Subcutaneous adipose tissue (tissue), 4 donors: Measurements from ENCODE around the gene FLRT2. TPM values are rescaled to one million over a fixed set of nuclear protein-coding genes. Genes with fewer than 3 reads are reported as not detected.

Source experiments
- total RNA-seq, 4 donors: library from RNA; depleted of rRNA; stranded (reverse); fragments of >200 nt; gene quantifications; one replicate each; pipeline ENCODE4 v1.1.0, GENCODE V29; 2016
- TF ChIP-seq, protein P1 (sequence below): fragments of 450-650 bp; IDR thresholded peaks from one replicate; pipeline ENCODE4 v1.5.1; 2016; ENCODE audit warnings: low read depth, mild to moderate bottlenecking, control low read depth, antibody characterized with exemption, moderate library complexity

Gene FLRT2
- total RNA-seq, 4 donors from 2014 or later = 8.4 to 77.8 (median 19.1) TPM

DNA sequence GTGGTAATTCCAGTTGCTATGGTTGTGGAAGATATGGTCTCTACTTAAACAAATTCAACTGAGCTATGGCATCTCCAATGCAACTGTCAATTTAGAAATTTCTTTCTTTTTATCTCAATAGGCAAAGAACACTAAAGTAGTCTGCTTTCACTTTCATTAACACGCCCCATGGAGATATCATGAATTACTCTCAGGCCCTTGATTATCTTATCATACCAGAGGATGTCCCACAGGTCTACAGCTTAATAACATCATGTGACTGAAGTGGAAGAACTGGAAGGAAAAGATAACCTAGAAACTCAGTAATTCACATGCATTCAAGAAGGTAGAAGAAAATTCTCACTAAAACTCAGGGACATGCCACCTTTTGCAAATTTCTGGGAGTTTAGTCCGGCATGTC is 114.3 kb downstream of the FLRT2 start:
- TF ChIP-seq, protein P1, sequence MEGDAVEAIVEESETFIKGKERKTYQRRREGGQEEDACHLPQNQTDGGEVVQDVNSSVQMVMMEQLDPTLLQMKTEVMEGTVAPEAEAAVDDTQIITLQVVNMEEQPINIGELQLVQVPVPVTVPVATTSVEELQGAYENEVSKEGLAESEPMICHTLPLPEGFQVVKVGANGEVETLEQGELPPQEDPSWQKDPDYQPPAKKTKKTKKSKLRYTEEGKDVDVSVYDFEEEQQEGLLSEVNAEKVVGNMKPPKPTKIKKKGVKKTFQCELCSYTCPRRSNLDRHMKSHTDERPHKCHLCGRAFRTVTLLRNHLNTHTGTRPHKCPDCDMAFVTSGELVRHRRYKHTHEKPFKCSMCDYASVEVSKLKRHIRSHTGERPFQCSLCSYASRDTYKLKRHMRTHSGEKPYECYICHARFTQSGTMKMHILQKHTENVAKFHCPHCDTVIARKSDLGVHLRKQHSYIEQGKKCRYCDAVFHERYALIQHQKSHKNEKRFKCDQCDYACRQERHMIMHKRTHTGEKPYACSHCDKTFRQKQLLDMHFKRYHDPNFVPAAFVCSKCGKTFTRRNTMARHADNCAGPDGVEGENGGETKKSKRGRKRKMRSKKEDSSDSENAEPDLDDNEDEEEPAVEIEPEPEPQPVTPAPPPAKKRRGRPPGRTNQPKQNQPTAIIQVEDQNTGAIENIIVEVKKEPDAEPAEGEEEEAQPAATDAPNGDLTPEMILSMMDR = no peak

DNA sequence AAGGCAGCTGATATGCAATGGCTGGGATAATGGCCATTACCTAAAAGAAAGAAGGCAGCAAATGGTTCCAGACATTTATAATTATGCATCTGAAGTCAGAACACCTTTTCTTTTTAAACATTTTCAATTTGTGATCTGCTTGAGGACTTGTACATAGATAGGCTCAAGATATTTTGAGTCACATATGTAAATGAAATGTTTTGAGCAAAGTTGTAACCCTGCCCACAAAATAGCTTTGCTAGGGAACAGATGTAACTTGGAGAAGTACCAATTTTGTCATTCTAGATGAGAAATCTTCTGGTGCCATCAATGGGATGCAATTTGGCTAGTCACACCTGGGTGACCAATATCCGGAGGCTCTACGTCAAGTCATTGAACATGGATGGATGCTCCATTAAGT is 123.1 kb downstream of the FLRT2 start:
- TF ChIP-seq, protein P1 = no peak

DNA sequence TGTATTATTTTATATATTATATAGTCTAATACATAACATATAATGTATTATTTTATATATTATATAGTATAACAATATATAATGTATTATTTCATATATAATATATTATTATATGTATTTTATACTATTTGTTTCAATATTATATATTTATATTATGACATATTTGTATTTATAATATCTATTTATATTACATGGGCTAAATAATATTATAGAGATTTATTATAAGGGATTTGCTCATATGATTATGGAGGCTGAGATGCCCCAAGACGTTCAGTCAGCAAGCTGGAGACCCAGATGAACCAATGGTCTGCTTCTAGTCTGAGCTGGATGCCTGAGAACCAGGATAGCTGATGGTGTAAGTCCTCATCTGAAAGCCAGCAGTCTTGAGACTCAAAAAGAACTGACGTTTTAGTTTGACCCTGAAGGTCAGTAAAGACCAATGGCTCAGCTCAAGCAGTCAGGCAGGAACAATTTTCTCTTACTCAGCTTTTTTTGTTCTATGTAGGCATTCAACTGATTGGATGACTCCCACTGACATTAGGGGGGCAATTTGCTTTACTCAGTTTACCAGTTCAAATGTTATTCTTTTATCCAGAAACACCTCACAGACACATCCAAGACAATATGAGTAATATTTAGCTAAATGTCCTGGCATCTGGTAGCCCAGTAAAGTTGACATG is 130.4 kb downstream of the FLRT2 start:
- TF ChIP-seq, protein P1 = no peak

DNA sequence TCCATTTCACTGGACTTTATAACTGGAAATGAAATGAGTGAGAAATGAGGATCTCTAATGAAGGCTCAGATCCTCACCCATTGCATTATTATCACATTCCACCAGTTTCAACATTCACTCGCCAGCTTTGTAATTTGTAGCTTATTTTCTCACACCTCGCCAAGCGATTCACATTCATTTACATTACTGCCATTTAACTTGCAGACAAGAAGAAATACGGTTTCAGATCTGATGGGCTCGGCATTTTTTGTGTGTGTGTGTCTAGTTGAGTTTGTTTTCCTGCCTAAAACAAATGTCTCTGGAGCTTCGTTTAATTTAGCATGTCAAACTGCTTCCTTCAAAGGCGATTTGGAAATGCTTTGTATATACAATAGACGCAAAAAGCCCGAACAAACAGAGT is 132.2 kb downstream of the FLRT2 start:
- TF ChIP-seq, protein P1 = no peak

DNA sequence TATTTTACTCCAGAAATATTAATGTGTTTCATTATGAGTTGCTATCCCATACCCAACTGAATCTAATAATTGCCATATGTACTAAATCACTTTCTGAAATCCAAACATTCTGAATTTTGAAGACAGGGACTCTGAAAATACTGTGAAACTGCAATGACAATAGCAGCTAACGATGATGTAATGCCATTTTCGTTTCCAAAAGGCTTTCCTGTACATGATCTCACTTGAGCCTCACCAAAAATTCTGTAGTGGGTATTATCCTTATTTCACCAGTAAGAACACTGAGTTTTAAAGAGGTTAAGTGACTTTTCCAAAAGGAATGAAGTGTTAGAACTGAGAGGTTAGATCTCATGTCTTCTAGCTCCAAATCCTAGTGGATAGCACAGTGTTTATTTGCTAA is 133.3 kb downstream of the FLRT2 start:
- TF ChIP-seq, protein P1 = no peak

DNA sequence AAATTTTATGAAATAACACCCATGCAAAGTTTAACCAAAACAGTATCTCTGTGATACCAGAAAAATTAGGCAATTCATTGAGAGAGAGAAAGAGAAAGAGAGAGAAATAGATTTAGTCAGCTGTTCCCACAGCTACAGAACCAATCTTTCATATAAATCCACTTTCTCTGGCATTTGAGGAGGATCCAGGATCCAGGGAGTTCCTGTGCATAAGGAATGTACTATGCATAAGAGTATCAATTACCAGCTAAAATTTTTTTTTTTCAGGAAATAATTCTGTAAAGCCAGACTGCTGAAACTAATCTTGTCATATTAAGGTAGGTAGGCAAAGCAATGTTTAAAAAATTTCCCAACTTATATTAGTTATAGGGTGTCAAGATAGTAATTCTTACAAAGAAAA is 133.7 kb downstream of the FLRT2 start:
- TF ChIP-seq, protein P1 = no peak

DNA sequence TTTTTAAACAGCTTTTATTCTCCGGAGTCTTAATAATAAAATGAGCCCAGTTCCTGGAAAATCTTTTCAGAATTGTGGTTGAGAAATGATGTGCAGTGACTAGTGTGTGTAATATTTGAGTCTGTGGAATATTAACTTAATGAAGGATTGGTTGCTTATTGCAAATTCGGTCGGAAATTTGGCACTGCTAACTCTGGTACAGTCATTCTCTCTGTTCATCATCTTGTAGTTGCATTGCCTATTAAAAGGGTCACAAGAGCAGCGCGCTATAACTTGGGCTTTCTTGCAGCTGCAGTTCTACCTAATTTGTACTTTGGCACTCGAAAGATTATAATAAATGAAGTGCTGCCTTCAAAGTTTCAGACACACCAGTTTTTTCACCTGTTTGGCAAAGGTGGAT is 146.0 kb downstream of the FLRT2 start:
- TF ChIP-seq, protein P1 = no peak
